HepG2 (cell line): Measurements from ENCODE around the gene IL32. TPM values are rescaled to one million over a fixed set of nuclear protein-coding genes. Genes with fewer than 3 reads are reported as not detected.
A peak's percentile ranks its signal among the peaks of the same experiment; 100 is the strongest.

Source experiments
- AGO1 ChIP-seq: fragments of 200-400 bp; formaldehyde crosslinking; IDR thresholded peaks from 2 replicates; pipeline ENCODE4 v1.6.1; 2017; ENCODE audit warnings: mild to moderate bottlenecking, low read depth, low read length, moderate library complexity; ENCODE audit not compliant: poor library complexity, severe bottlenecking
- BHLHE40 ChIP-seq: IDR thresholded peaks from 2 replicates; pipeline ENCODE4 v1.6.1; 2011; ENCODE audit warnings: low read length, improper control_type of control experiment
- FLYWCH1 ChIP-seq: sonication (generic); formaldehyde crosslinking; IDR thresholded peaks from 2 replicates; pipeline ENCODE4 v1.8.1; 2023; ENCODE audit warnings: mild to moderate bottlenecking, missing genetic modification reagents
- GATAD2A ChIP-seq: IDR thresholded peaks from 2 replicates; pipeline ENCODE4 v1.6.1; 2016
- GFI1 ChIP-seq: sonication (generic); formaldehyde crosslinking; IDR thresholded peaks from 2 replicates; pipeline ENCODE4 v1.5.0; 2020; ENCODE audit warnings: missing genetic modification reagents, mild to moderate bottlenecking, borderline replicate concordance
- HNF4A ChIP-seq: sonication (generic); formaldehyde crosslinking; IDR thresholded peaks from 2 replicates; pipeline ENCODE4 v1.4.0; 2020; ENCODE audit warnings: missing genetic modification reagents
- HNRNPL ChIP-seq: fragments of 200-400 bp; formaldehyde crosslinking; IDR thresholded peaks from 2 replicates; pipeline ENCODE4 v1.6.1; 2017; ENCODE audit warnings: mild to moderate bottlenecking, low read depth, low read length
- HOXA5 ChIP-seq: sonication (generic); formaldehyde crosslinking; IDR thresholded peaks from 2 replicates; pipeline ENCODE4 v1.4.0; 2020; ENCODE audit warnings: missing genetic modification reagents
- HOXA9 ChIP-seq: sonication (generic); formaldehyde crosslinking; IDR thresholded peaks from 2 replicates; pipeline ENCODE4 v1.8.1; 2022; ENCODE audit warnings: missing genetic modification reagents, mild to moderate bottlenecking, moderate library complexity, borderline replicate concordance
- MZF1 ChIP-seq: sonication (generic); formaldehyde crosslinking; IDR thresholded peaks from 2 replicates; pipeline ENCODE4 v1.8.1; 2023; ENCODE audit warnings: mild to moderate bottlenecking, missing genetic modification reagents, borderline replicate concordance
- NCOA2 ChIP-seq: sonication (generic); formaldehyde crosslinking; IDR thresholded peaks from 2 replicates; pipeline ENCODE4 v1.8.0; 2022; ENCODE audit warnings: inconsistent platforms
- PBX3 ChIP-seq: sonication (generic); formaldehyde crosslinking; IDR thresholded peaks from 2 replicates; pipeline ENCODE4 v1.8.1; 2023; ENCODE audit warnings: missing genetic modification reagents, inconsistent platforms, borderline replicate concordance
- PCBP1 ChIP-seq: fragments of 200-400 bp; formaldehyde crosslinking; IDR thresholded peaks from 2 replicates; pipeline ENCODE4 v1.6.1; 2017; ENCODE audit warnings: mild to moderate bottlenecking, low read depth, low read length, borderline replicate concordance
- PRMT3 ChIP-seq: sonication (generic); formaldehyde crosslinking; IDR thresholded peaks from 2 replicates; pipeline ENCODE4 v1.8.1; 2022; ENCODE audit warnings: low read depth, mild to moderate bottlenecking, moderate library complexity, missing genetic modification reagents, borderline replicate concordance
- RAD21 ChIP-seq: fragments of 450-650 bp; formaldehyde crosslinking; IDR thresholded peaks from 2 replicates; pipeline ENCODE4 v1.5.0; 2020; ENCODE audit warnings: mild to moderate bottlenecking
- RORA ChIP-seq: sonication (generic); formaldehyde crosslinking; IDR thresholded peaks from 2 replicates; pipeline ENCODE4 v1.5.0; 2020; ENCODE audit warnings: mild to moderate bottlenecking, missing genetic modification reagents, moderate library complexity
- SKIL ChIP-seq: sonication (generic); formaldehyde crosslinking; IDR thresholded peaks from 2 replicates; pipeline ENCODE4 v1.8.0; 2022; ENCODE audit warnings: missing genetic modification reagents, mild to moderate bottlenecking, moderate library complexity, borderline replicate concordance
- SMYD3 ChIP-seq: sonication (generic); formaldehyde crosslinking; IDR thresholded peaks from 2 replicates; pipeline ENCODE4 v1.8.1; 2023; ENCODE audit warnings: mild to moderate bottlenecking, missing genetic modification reagents
- SNAPC2 ChIP-seq: sonication (generic); formaldehyde crosslinking; IDR thresholded peaks from 2 replicates; pipeline ENCODE4 v1.8.1; 2022; ENCODE audit warnings: mild to moderate bottlenecking, missing genetic modification reagents
- SP140L ChIP-seq: sonication (generic); formaldehyde crosslinking; IDR thresholded peaks from 2 replicates; pipeline ENCODE4 v1.4.0; 2020; ENCODE audit warnings: missing genetic modification reagents, borderline replicate concordance
- TFDP2 ChIP-seq: sonication (generic); formaldehyde crosslinking; IDR thresholded peaks from 2 replicates; pipeline ENCODE4 v1.4.0; 2020; ENCODE audit warnings: missing genetic modification reagents
- ZNF550 ChIP-seq: sonication (generic); formaldehyde crosslinking; IDR thresholded peaks from 2 replicates; pipeline ENCODE4 v1.4.0; 2020; ENCODE audit warnings: mild to moderate bottlenecking, missing genetic modification reagents, borderline replicate concordance
- ZUFSP ChIP-seq: sonication (generic); formaldehyde crosslinking; IDR thresholded peaks from 2 replicates; pipeline ENCODE4 v1.9.0; 2021; ENCODE audit warnings: missing genetic modification reagents, mild to moderate bottlenecking, borderline replicate concordance
- polyA plus RNA-seq, 8 experiments: library from polyadenylated mRNA; depleted of rRNA in 3 of 8; stranded (reverse) in 7 of 8; unstranded in 1 of 8; fragments of >200 nt; fragmentation: Illumina TruSeq in 4 of 8; extraction: Trizol in 4 of 8; gene quantifications; 2 replicates each; pipeline versions ENCODE4 v1.2.1 to v1.2.3, GENCODE V29; 2011 to 2016; ENCODE audit warnings: low read depth in 4 of 8, missing spikeins in 1 of 8, mixed read lengths in 1 of 8; ENCODE audit not compliant: insufficient read depth in 1 of 8
- total RNA-seq, 5 experiments: library from RNA; depleted of rRNA; stranded (reverse); fragments of >200 nt; fragmentation: Illumina TruSeq; extraction: Trizol; gene quantifications; 2 replicates each; pipeline ENCODE4 v1.2.3, GENCODE V29; 2016; ENCODE audit warnings: low read depth in 1 of 5

IL32 gene
- total and polyA plus RNA-seq, 2 of the 13 experiments (the other 11 are each of a cell fraction or from before 2014, with no cell fraction given) = 115 to 165 TPM

GRCh38 chr16:3112058-3112880 is 46.8 kb downstream of the IL32 start, which contains the start of gene ZNF205 (continued):
- TF ChIP-seq ZUFSP (CRISPR knock-in tag) = no peak
- TF ChIP-seq HNF4A (CRISPR knock-in tag) = no peak
- no peak for TF ChIP-seq SKIL (CRISPR knock-in tag)
- 0 out of 2 replicates have a peak, but pooled peaks have one; percentile 54 for TF ChIP-seq HOXA9
- TF ChIP-seq SP140L (CRISPR knock-in tag) = 0 out of 2 replicates have a peak, but pooled peaks have one; percentile 47
- TF ChIP-seq AGO1 = peak; percentile 74
- TF ChIP-seq MZF1 (CRISPR knock-in tag) = no peak
- no peak for TF ChIP-seq PRMT3 (CRISPR knock-in tag)
- TF ChIP-seq HOXA5 (CRISPR knock-in tag) = peak; percentile 54; the same call in 1 of the 2 replicates
- TF ChIP-seq NCOA2 (CRISPR knock-in tag) = peak; percentile 34; the same call in 1 of the 2 replicates
- TF ChIP-seq GATAD2A (CRISPR knock-in tag) = peak; percentile 74
- no peak for TF ChIP-seq SNAPC2 (CRISPR knock-in tag)
- peak; percentile 41; the same call in 1 of the 2 replicates for TF ChIP-seq RAD21 (CRISPR knock-in tag)
- TF ChIP-seq FLYWCH1 = no peak
- peak; percentile 53; the same call in 1 of the 2 replicates for TF ChIP-seq GFI1 (CRISPR knock-in tag)
- no peak for TF ChIP-seq ZNF550
- peak; percentile 55 for TF ChIP-seq TFDP2 (CRISPR knock-in tag)
- 0 out of 2 replicates have a peak, but pooled peaks have one; percentile 4 for TF ChIP-seq BHLHE40
- 0 out of 2 replicates have a peak, but pooled peaks have one; percentile 68 for TF ChIP-seq PCBP1
- TF ChIP-seq HNRNPL = 0 out of 2 replicates have a peak, but pooled peaks have one; percentile 73
- no peak for TF ChIP-seq PBX3 (CRISPR knock-in tag)
- no peak for TF ChIP-seq RORA (CRISPR knock-in tag)
- no peak for TF ChIP-seq SMYD3 (CRISPR knock-in tag)
